HepG2 (cell line): ENCODE results near the gene PEX14. TPM values are rescaled to one million over a fixed set of nuclear protein-coding genes. Genes with fewer than 3 reads are reported as not detected.

Experiments used
- ATAC-seq: fragments of 200-7000 bp; cut with Tn5 transposase; 3 replicates; pipeline ENCODE4 v1.9.1; 2020; ENCODE audit warnings: mild to moderate bottlenecking, moderate library complexity
- BruUV-seq: library from RNA; stranded (reverse); fragments of 400-500 nt; replicated peaks from 2 replicates; lab custom pipeline; 2021; lab: Mats Ljungman, UMichigan
- CTCF ChIA-PET: fragments of 300-600 bp; formaldehyde crosslinking; extraction: SDS; loops from one replicate; lab custom pipeline; 2021; ENCODE audit warnings: low total read pairs, inconsistent platforms, low intra/inter-chr PET ratio; lab: Yijun Ruan, JAX
- POLR2A ChIA-PET: fragments of 350-600 bp; sonication (Branson Sonifier 250); formaldehyde crosslinking; loops from one replicate; lab custom pipeline; 2020; ENCODE audit warnings: antibody characterized with exemption, inconsistent platforms; lab: Yijun Ruan, JAX
- DNase-seq: peaks from one replicate; pipeline ENCODE4 v3.0.0-alpha.2; 2015; ENCODE audit warnings: low spot score
- FAIRE-seq: peaks from 3 replicates; lab custom pipeline; 2011; peaks lifted over from hg19 to GRCh38; lab: Jason Lieb, UNC
- H2AFZ ChIP-seq: one replicate; pipeline ENCODE4 v1.6.1; 2011; ENCODE audit warnings: low read length, inconsistent platforms
- H3K27ac ChIP-seq: fragments of 300-600 bp; 3 replicates; pipeline ENCODE4 v1.8.0; 2011; ENCODE audit warnings: mixed run types, mild to moderate bottlenecking, mixed read lengths, low read length, inconsistent platforms; ENCODE audit not compliant: insufficient read depth; ENCODE audit errors: extremely low read length
- H3K27me3 ChIP-seq, 2 experiments: fragments of 200-600 bp in 1 of 2; 2 replicates in 1 of 2; 3 replicates in 1 of 2; pipeline versions ENCODE4 v1.6.0 to v1.8.0; 2011; ENCODE audit warnings: low read length in 2 of 2, mild to moderate bottlenecking in 2 of 2, moderate library complexity in 2 of 2, inconsistent platforms in 1 of 2; ENCODE audit not compliant: insufficient read depth in 2 of 2, control insufficient read depth in 1 of 2
- H3K36me3 ChIP-seq, 2 experiments: fragments of 200-600 bp in 1 of 2; replicated peaks in 1 of 2; 2 replicates in 1 of 2; 3 replicates in 1 of 2; pipeline versions ENCODE4 v1.5.1 to v1.8.0; 2011; ENCODE audit warnings: low read length in 2 of 2, inconsistent platforms in 1 of 2; ENCODE audit not compliant: insufficient read depth in 2 of 2, control insufficient read depth in 1 of 2
- H3K4me1 ChIP-seq: 2 replicates; pipeline ENCODE4 v1.5.1; 2012; ENCODE audit warnings: low read length, inconsistent platforms; ENCODE audit not compliant: insufficient read depth
- H3K4me2 ChIP-seq: 2 replicates; pipeline ENCODE4 v1.6.0; 2011; ENCODE audit warnings: low read depth, low read length, inconsistent platforms
- H3K4me3 ChIP-seq, 3 experiments: fragments of 200-600 bp in 1 of 3; sonication (generic), shearing (Covaris generic) in 1 of 3; replicated peaks in 1 of 3; 2 replicates each; pipeline ENCODE4 v1.5.1; 2011 to 2016; ENCODE audit warnings: low read length in 3 of 3, inconsistent platforms in 2 of 3, low read depth in 2 of 3, mild to moderate bottlenecking in 2 of 3, control low read depth in 1 of 3, mixed read lengths in 1 of 3; ENCODE audit not compliant: insufficient read depth in 1 of 3
- H3K79me2 ChIP-seq: one replicate; pipeline ENCODE4 v1.6.1; 2011; ENCODE audit warnings: low read length, inconsistent platforms; ENCODE audit not compliant: insufficient read depth
- H3K9ac ChIP-seq: 2 replicates; pipeline ENCODE4 v1.6.0; 2011; ENCODE audit warnings: mild to moderate bottlenecking, low read depth, low read length, inconsistent platforms; ENCODE audit not compliant: insufficient read depth
- H3K9me3 ChIP-seq: 2 replicates; pipeline ENCODE4 v1.5.1; 2012; ENCODE audit warnings: mild to moderate bottlenecking, low read length
- H4K20me1 ChIP-seq: 2 replicates; pipeline ENCODE4 v1.6.0; 2011; ENCODE audit warnings: inconsistent platforms, mild to moderate bottlenecking, low read length, moderate library complexity; ENCODE audit not compliant: insufficient read depth
- ATF7-NPFF ChIP-seq: sonication (generic); formaldehyde crosslinking; IDR thresholded peaks from 2 replicates; pipeline ENCODE4 v1.8.1; 2023; ENCODE audit warnings: mild to moderate bottlenecking, low read depth, missing genetic modification reagents, moderate library complexity
- CENPX ChIP-seq: sonication (generic); formaldehyde crosslinking; IDR thresholded peaks from 2 replicates; pipeline ENCODE4 v1.9.0; 2021; ENCODE audit warnings: mild to moderate bottlenecking, missing genetic modification reagents, moderate library complexity
- HNRNPLL ChIP-seq: fragments of 200-400 bp; formaldehyde crosslinking; IDR thresholded peaks from 2 replicates; pipeline ENCODE4 v1.6.1; 2017; ENCODE audit warnings: mild to moderate bottlenecking, low read depth, low read length; ENCODE audit not compliant: poor library complexity, severe bottlenecking
- HNRNPUL1 ChIP-seq: fragments of 200-400 bp; formaldehyde crosslinking; IDR thresholded peaks from 2 replicates; pipeline ENCODE4 v1.6.1; 2017; ENCODE audit warnings: low read depth, mild to moderate bottlenecking, low read length, moderate library complexity
- KLF6 ChIP-seq: IDR thresholded peaks from 2 replicates; pipeline ENCODE4 v1.8.0; 2016; ENCODE audit warnings: missing biosample characterization, missing genetic modification reagents
- MTA3 ChIP-seq: sonication (generic); formaldehyde crosslinking; IDR thresholded peaks from 2 replicates; pipeline ENCODE4 v1.4.0; 2020; ENCODE audit warnings: missing genetic modification reagents
- NBN ChIP-seq: fragments of 450-650 bp; conservative IDR thresholded peaks from 2 replicates; pipeline ENCODE4 v1.6.1; 2017
- NCOA5 ChIP-seq: sonication (generic); formaldehyde crosslinking; IDR thresholded peaks from 2 replicates; pipeline ENCODE4 v1.4.0; 2020; ENCODE audit warnings: missing genetic modification reagents
- NFIC ChIP-seq: IDR thresholded peaks from 2 replicates; pipeline ENCODE4 v1.6.1; 2012; ENCODE audit warnings: mild to moderate bottlenecking, low read length, inconsistent platforms
- THYN1 ChIP-seq: sonication (generic); formaldehyde crosslinking; IDR thresholded peaks from 2 replicates; pipeline ENCODE4 v1.8.1; 2023; ENCODE audit warnings: low read depth, mild to moderate bottlenecking, moderate library complexity, missing genetic modification reagents, borderline replicate concordance
- U2AF2 ChIP-seq: fragments of 200-400 bp; formaldehyde crosslinking; IDR thresholded peaks from 2 replicates; pipeline ENCODE4 v1.6.1; 2017; ENCODE audit warnings: low read depth, mild to moderate bottlenecking, low read length
- ZNF331 ChIP-seq: sonication (generic); formaldehyde crosslinking; IDR thresholded peaks from 2 replicates; pipeline ENCODE4 v1.4.0; 2020; ENCODE audit warnings: missing genetic modification reagents
- ZNF432 ChIP-seq: sonication (generic); formaldehyde crosslinking; IDR thresholded peaks from 2 replicates; pipeline ENCODE4 v1.5.0; 2020; ENCODE audit warnings: missing genetic modification reagents, mild to moderate bottlenecking, borderline replicate concordance
- ZNF576 ChIP-seq: sonication (generic); formaldehyde crosslinking; IDR thresholded peaks from 2 replicates; pipeline ENCODE4 v1.4.0; 2020; ENCODE audit warnings: mild to moderate bottlenecking, missing genetic modification reagents
- ZNF577 ChIP-seq: sonication (generic); formaldehyde crosslinking; IDR thresholded peaks from 2 replicates; pipeline ENCODE4 v1.4.0; 2020; ENCODE audit warnings: mild to moderate bottlenecking, low read depth, missing genetic modification reagents, borderline replicate concordance
- ZNF629 ChIP-seq: sonication (generic); formaldehyde crosslinking; conservative IDR thresholded peaks from 2 replicates; pipeline ENCODE4 v1.5.0; 2020; ENCODE audit warnings: missing genetic modification reagents
- ZNF776 ChIP-seq: sonication (generic); formaldehyde crosslinking; IDR thresholded peaks from 2 replicates; pipeline ENCODE4 v1.4.0; 2020; ENCODE audit warnings: mild to moderate bottlenecking, missing genetic modification reagents
- WGBS: methylation state at CpG from one replicate; pipeline ENCODE4 v1.1.6; 2017; ENCODE audit warnings: low lambda C conversion rate; 5-methylcytosine and 5-hydroxymethylcytosine counted together
- in situ Hi-C: cut with HindIII; loops from 2 replicates; pipeline ENCODE4 v1.10.0; 2017; ENCODE audit warnings: low pct_unique_long_range_greater_than_20kb; ENCODE audit not compliant: extremely low pct_ligation_motif_present
- intact Hi-C: fragments of 100-400 bp; cut with micrococcal nuclease; formaldehyde crosslinking; loops from one replicate; pipeline ENCODE4 v1.10.0; 2022; ENCODE audit not compliant: unreplicated experiment
- polyA plus RNA-seq, 8 experiments: library from polyadenylated mRNA; depleted of rRNA in 3 of 8; stranded (reverse) in 7 of 8; unstranded in 1 of 8; fragments of >200 nt; fragmentation: Illumina TruSeq in 4 of 8; extraction: Trizol in 4 of 8; gene quantifications; 2 replicates each; pipeline versions ENCODE4 v1.2.1 to v1.2.3, GENCODE V29; 2011 to 2016; ENCODE audit warnings: low read depth in 4 of 8, missing spikeins in 1 of 8, mixed read lengths in 1 of 8; ENCODE audit not compliant: insufficient read depth in 1 of 8
- total RNA-seq, 5 experiments: library from RNA; depleted of rRNA; stranded (reverse); fragments of >200 nt; fragmentation: Illumina TruSeq; extraction: Trizol; gene quantifications; 2 replicates each; pipeline ENCODE4 v1.2.3, GENCODE V29; 2016; ENCODE audit warnings: low read depth in 1 of 5
- TF ChIP-seq, protein P1 (sequence below): sonication (generic); formaldehyde crosslinking; conservative IDR thresholded peaks from 2 replicates; pipeline ENCODE4 v1.4.0; 2020; ENCODE audit warnings: missing genetic modification reagents

PEX14 gene
- total and polyA plus RNA-seq, 2 of the 13 experiments (the other 11 are each of a cell fraction or from before 2014, with no cell fraction given): 6.5 to 9.9 TPM

- TF ChIP-seq ZNF432 (CRISPR knock-in tag): no peak
These were observed 203.7 kb downstream of the PEX14 start (continued) for GRCh38 chr1:10678402-10678801.

DNA sequence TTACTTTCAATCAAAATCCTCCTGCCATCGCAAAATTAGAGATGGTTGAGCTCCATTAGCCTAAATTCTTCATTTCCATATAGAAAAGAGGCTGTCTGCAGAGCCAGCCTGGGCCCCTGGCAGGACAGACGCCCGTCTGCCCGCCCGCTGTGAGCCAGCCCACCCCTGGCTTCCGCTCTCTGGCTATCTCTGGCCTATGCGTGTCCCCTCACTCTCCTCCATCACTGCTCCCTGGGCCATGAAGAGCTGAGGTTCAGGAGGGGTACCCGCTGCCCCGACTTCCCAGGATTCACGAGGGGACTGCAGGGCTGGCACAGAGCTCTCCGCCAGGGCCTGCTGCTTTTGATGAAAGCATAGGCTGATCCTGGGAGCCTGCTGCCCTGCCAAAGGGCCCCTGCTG, 204.1 kb downstream of the PEX14 start:
- no peak for FAIRE-seq
- ChIA-PET POLR2A (interaction anchor here (0.9 to 1.6 kb wide), 2 partner anchors 11 to 14 kb away, joined by 3 to 4 read pairs; no protein-coding TSS in a partner anchor), CTCF (no interaction called here)
- no peak overlapping the region for H3K9ac ChIP-seq
- no peak overlapping the region for H3K4me2 ChIP-seq
- 94% methylated on average over 11 of the region's 11 CpGs for WGBS
- H3K27me3 ChIP-seq: no peaks in the 10 kb centered on the region
- H3K27ac ChIP-seq: no peak overlapping the region
- no peaks in the 10 kb centered on the region for H3K9me3 ChIP-seq
- H3K79me2 ChIP-seq: no peaks in the 10 kb centered on the region
- no peaks in the 10 kb centered on the region for H3K36me3 ChIP-seq
- no peak for DNase-seq
- ATAC-seq: no peak
- H4K20me1 ChIP-seq: no peaks in the 10 kb centered on the region
- H2AFZ ChIP-seq: no peak overlapping the region
- H3K4me1 ChIP-seq: peaks cover 79% of the 10 kb centered on the region
- intact Hi-C loops: loop anchor here (5.0 kb wide), 1 partner anchor 118 kb away; the partner anchor contains the start of gene CASZ1
- H3K4me3 ChIP-seq: no peak overlapping the region
- BruUV-seq: no TSS peak
- TF ChIP-seq U2AF2: no peak
- no peak for TF ChIP-seq ZNF776
- no peak for TF ChIP-seq NFIC
- no peak for TF ChIP-seq ZNF331 (CRISPR knock-in tag)
- no peak for TF ChIP-seq CENPX (CRISPR knock-in tag)
- TF ChIP-seq HNRNPUL1: no peak
- no peak for TF ChIP-seq NBN
- TF ChIP-seq NCOA5 (CRISPR knock-in tag): no peak
- no peak for TF ChIP-seq HNRNPLL
- TF ChIP-seq MTA3 (CRISPR knock-in tag): no peak
- TF ChIP-seq, protein P1, sequence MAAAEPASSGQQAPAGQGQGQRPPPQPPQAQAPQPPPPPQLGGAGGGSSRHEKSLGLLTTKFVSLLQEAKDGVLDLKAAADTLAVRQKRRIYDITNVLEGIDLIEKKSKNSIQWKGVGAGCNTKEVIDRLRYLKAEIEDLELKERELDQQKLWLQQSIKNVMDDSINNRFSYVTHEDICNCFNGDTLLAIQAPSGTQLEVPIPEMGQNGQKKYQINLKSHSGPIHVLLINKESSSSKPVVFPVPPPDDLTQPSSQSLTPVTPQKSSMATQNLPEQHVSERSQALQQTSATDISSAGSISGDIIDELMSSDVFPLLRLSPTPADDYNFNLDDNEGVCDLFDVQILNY (CRISPR knock-in tag): no peak
- no peak for TF ChIP-seq ZNF577 (CRISPR knock-in tag)
- TF ChIP-seq ZNF576 (CRISPR knock-in tag): no peak
- no peak for TF ChIP-seq ZNF629 (CRISPR knock-in tag)
- TF ChIP-seq THYN1 (CRISPR knock-in tag): no peak
- TF ChIP-seq KLF6 (CRISPR knock-in tag): no peak
- no peak for TF ChIP-seq ATF7-NPFF
- TF ChIP-seq, all 625 proteins: peak for 0
- in situ Hi-C loops: loop anchor here (5.0 kb wide), 1 partner anchor 118 kb away; the partner anchor contains the start of gene CASZ1
